GM18519 (cell line): ENCODE measurements around the gene LRIG3.

Experiments used
- ATAC-seq: cut with Tn5 transposase; IDR thresholded peaks from one replicate; pipeline ENCODE4 v1.9.1; 2021; ENCODE audit warnings: mild to moderate bottlenecking, moderate library complexity; ENCODE audit not compliant: unreplicated experiment, low FRiP score

The LRIG3 gene

GRCh38 chr12:58932806-58933681, 12.7 kb upstream of the LRIG3 start:
- no peak for ATAC-seq

- no peak for ATAC-seq
Measured at GRCh38 chr12:58931518-58931917, 11.2 kb upstream of the LRIG3 start.

GRCh38 chr12:58930770-58931324, 10.5 kb upstream of the LRIG3 start:
- no peak for ATAC-seq

GRCh38 chr12:58927120-58927519, 6.8 kb upstream of the LRIG3 start:
- no peak for ATAC-seq

- ATAC-seq = no peak
Measured at GRCh38 chr12:58926586-58926985, 6.3 kb upstream of the LRIG3 start.

- no peak for ATAC-seq
Measured at GRCh38 chr12:58925751-58926150, 5.4 kb upstream of the LRIG3 start.

GRCh38 chr12:58925111-58925611, 4.9 kb upstream of the LRIG3 start:
- ATAC-seq = no peak

GRCh38 chr12:58924652-58925051, 4.3 kb upstream of the LRIG3 start:
- no peak for ATAC-seq

- ATAC-seq = no peak
Measured at GRCh38 chr12:58923781-58924180, 3.5 kb upstream of the LRIG3 start.

- ATAC-seq = no peak
Measured at GRCh38 chr12:58922849-58923248, 2.5 kb upstream of the LRIG3 start.

- ATAC-seq = no peak
Measured at GRCh38 chr12:58920961-58921861, 907 bp upstream of the LRIG3 start.

- peak; percentile 34 for ATAC-seq
Measured at GRCh38 chr12:58919231-58920101, 838 bp downstream of the LRIG3 start.

- no peak for ATAC-seq
Measured at GRCh38 chr12:58918469-58918844, 1.8 kb downstream of the LRIG3 start.

- no peak for ATAC-seq
Measured at GRCh38 chr12:58917699-58918468, 2.4 kb downstream of the LRIG3 start.

- ATAC-seq = no peak
Measured at GRCh38 chr12:58916921-58917511, 3.3 kb downstream of the LRIG3 start.

GRCh38 chr12:58916161-58916621, 4.1 kb downstream of the LRIG3 start:
- no peak for ATAC-seq

GRCh38 chr12:58915634-58916033, 4.7 kb downstream of the LRIG3 start:
- ATAC-seq = no peak

GRCh38 chr12:58915037-58915436, 5.3 kb downstream of the LRIG3 start:
- ATAC-seq = no peak

GRCh38 chr12:58914457-58914856, 5.8 kb downstream of the LRIG3 start:
- ATAC-seq = no peak
